Measurements from ENCODE around the gene POGZ.

GRCh38 chr1:151405187-151405951, 53.9 kb downstream of the POGZ start:
- TF ChIP-seq CEBPB (IDR thresholded peaks at IDR 0.05) (no peak), CTCF (IDR thresholded peaks at IDR 0.05) (no peak), HEYL (CRISPR knock-in tag; IDR thresholded peaks at IDR 0.05) (no peak), USF2 (IDR thresholded peaks at IDR 0.05) (no peak)
